Central memory CD8-positive, alpha-beta T cell (primary cell): Measurements from ENCODE around the gene MYH11.
"Not testable (repeated sequence)": the region's sequence is repeated elsewhere in the genome, so short reads cannot be mapped to it uniquely, and the experiment has no call there.

Source experiments
- ATAC-seq: fragments of 150-1000 bp; cut with Tn5 transposase; replicated peaks from 2 replicates; pipeline ENCODE4 v1.10.0; 2022; ENCODE audit warnings: mild to moderate bottlenecking, moderate FRiP score, moderate number of reproducible peaks; ENCODE audit not compliant: poor library complexity, severe bottlenecking; ENCODE audit errors: extremely low read depth
- DNase-seq, 2 donors: peaks; one replicate each; pipeline ENCODE4 v3.0.0; 2021; ENCODE audit warnings: low spot score in 2 of 2
- H3K27ac Mint-ChIP-seq: one replicate; pipeline ENCODE4 v1.8.0; 2022; ENCODE audit warnings: low read depth, mild to moderate bottlenecking, moderate library complexity, mixed read lengths
- H3K27me3 Mint-ChIP-seq: one replicate; pipeline ENCODE4 v1.8.0; 2022; ENCODE audit warnings: mixed read lengths
- H3K36me3 Mint-ChIP-seq: one replicate; pipeline ENCODE4 v1.8.0; 2022; ENCODE audit warnings: mild to moderate bottlenecking, moderate library complexity, mixed read lengths; ENCODE audit not compliant: insufficient read depth
- H3K4me1 Mint-ChIP-seq: one replicate; pipeline ENCODE4 v1.8.0; 2022; ENCODE audit warnings: mixed read lengths
- H3K4me3 Mint-ChIP-seq: one replicate; pipeline ENCODE4 v1.8.0; 2022; ENCODE audit warnings: mild to moderate bottlenecking, moderate library complexity, mixed read lengths
- H3K9me3 Mint-ChIP-seq: one replicate; pipeline ENCODE4 v1.8.0; 2022; ENCODE audit warnings: mixed read lengths

MYH11 gene

DNA sequence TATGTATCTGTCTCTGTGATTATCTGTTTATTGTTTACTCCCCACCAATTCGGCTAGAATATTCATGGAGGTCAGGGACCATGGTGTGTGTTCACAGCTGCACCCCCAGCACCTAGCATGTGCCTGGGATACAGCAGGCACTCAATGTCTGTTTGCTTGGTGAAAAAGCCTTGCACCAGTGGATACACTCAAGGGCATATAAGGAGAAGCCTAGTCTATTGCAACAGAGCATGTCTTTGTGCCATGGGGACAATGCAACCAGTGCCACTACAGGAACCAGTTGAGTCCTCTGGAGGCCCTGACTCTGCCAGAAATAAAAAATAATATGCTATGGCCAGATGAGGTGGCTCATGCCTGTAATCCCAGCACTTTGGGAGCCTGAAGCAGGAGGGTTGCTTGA is 113.2 kb downstream of the MYH11 start:
- Mint-ChIP-seq H3K9me3 (peaks cover 10% of the 10 kb centered on the region), H3K4me3 (no peak overlapping the region), H3K27me3 (no peaks in the 10 kb centered on the region), H3K27ac (no peak overlapping the region), H3K4me1 (no peaks in the 10 kb centered on the region), H3K36me3 (peaks cover 18% of the 10 kb centered on the region)
- DNase-seq (no peak), ATAC-seq (no peak)

DNA sequence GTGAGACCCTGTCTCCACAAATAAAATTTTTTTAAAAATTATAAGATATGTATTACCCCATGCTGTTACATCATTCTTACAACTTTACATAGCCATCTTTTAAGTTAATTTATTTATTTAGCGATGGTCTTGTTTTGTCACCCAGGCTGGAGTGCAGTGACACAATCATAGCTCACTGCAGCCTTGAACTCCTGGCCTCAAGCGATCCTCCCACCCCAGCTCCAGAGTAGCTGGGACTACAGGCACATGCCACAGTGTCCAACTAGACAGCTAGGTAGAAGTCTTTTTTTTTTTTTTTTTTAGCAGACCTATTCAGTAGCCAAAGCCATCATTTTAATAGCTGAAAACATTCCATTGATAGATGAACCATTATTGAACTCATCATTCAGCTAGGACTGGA is 114.1 kb downstream of the MYH11 start:
- H3K36me3 Mint-ChIP-seq, result peaks cover 18% of the 10 kb centered on the region
- H3K4me3 Mint-ChIP-seq, result no peak overlapping the region
- H3K4me1 Mint-ChIP-seq, result no peaks in the 10 kb centered on the region
- ATAC-seq (no peak), DNase-seq (no peak)
- H3K27ac Mint-ChIP-seq, result no peak overlapping the region
- H3K27me3 Mint-ChIP-seq, result no peaks in the 10 kb centered on the region
- peaks cover 10% of the 10 kb centered on the region for H3K9me3 Mint-ChIP-seq

DNA sequence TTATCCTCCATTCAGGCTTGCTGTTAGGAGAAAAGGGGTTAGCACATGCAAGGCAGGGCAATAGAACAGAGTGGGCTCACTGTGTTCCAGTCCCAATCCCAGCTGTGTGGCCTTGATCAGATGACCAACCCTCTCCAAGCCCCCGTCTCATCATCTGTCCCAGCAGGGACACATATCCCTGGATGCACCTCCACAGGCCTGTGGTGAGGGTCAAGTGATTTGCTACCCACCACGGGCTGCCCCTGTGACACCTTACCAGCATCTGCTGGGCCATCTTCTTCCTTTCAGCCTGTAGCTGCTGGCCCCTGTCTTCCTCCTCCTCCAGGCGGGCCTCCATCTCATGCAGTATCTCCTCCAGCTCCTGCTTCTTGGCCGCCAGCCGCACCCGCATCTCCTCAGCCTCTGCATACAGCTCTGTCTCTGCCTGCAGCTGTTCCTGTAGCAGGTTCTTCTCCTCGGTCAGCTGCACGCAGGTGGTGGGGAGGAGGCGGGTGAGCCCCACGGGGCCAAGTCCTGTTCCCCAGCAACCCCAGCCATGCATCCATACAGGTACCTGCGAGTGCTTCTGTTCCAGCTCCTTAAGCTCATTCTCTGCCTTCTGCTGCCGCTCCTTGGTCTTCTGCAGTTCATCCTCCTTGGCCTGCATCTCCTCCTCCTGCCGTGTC is 115.5 kb downstream of the MYH11 start:
- no peak for ATAC-seq
- Mint-ChIP-seq H3K9me3 (peaks cover 10% of the 10 kb centered on the region), H3K4me3 (no peak overlapping the region), H3K27me3 (no peaks in the 10 kb centered on the region), H3K4me1 (no peaks in the 10 kb centered on the region), H3K27ac (no peak overlapping the region), H3K36me3 (peaks cover 18% of the 10 kb centered on the region)
- no peak for DNase-seq

DNA sequence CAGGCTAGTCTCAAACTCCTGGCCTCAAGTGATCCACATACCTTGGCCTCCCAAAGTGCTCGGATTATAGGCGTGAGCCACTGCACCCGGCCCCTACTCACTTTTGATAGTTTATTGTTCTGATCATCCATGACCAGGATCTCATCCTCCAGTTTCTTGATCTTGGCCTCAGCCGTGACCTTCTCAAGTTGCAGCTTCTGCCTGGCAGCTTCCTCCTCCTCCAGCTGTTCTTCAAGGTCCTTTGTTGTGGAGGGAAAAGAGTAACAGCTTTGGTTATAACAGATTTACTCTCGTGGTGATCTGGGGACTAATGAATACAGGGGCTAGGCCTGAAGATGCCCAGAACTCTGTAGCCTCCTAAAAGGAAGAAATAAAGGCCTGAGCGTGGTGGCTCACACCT is 116.9 kb downstream of the MYH11 start:
- no peak overlapping the region for H3K27ac Mint-ChIP-seq
- H3K4me1 Mint-ChIP-seq, result no peaks in the 10 kb centered on the region
- peaks cover 17% of the 10 kb centered on the region for H3K36me3 Mint-ChIP-seq
- no peak overlapping the region for H3K4me3 Mint-ChIP-seq
- peaks cover 10% of the 10 kb centered on the region for H3K9me3 Mint-ChIP-seq
- no peaks in the 10 kb centered on the region for H3K27me3 Mint-ChIP-seq
- no peak for ATAC-seq
- no peak for DNase-seq

DNA sequence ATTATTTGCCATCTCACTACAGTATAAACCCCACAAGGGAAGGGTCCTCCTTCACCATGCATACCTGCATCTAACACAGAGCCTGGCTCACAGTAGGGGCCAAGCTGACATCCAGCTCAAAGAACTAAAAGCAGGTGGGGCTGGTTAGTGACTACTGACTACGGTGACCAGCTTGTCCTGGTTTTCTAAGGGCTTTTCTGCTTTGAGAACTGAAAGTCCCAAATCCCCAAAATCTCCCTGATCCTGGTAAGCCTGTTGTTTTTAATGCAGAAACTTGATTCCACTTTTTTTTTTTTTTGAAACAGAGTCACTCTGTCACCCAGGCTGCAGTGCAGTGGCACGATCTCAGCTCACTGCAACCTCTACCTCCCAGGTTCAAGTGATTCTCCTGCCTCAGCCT is 117.4 kb downstream of the MYH11 start:
- Mint-ChIP-seq H3K36me3 (peaks cover 20% of the 10 kb centered on the region), H3K9me3 (peaks cover 10% of the 10 kb centered on the region), H3K4me1 (no peaks in the 10 kb centered on the region), H3K4me3 (no peak overlapping the region), H3K27ac (no peak overlapping the region), H3K27me3 (no peaks in the 10 kb centered on the region)
- ATAC-seq (no peak), DNase-seq (no peak)

DNA sequence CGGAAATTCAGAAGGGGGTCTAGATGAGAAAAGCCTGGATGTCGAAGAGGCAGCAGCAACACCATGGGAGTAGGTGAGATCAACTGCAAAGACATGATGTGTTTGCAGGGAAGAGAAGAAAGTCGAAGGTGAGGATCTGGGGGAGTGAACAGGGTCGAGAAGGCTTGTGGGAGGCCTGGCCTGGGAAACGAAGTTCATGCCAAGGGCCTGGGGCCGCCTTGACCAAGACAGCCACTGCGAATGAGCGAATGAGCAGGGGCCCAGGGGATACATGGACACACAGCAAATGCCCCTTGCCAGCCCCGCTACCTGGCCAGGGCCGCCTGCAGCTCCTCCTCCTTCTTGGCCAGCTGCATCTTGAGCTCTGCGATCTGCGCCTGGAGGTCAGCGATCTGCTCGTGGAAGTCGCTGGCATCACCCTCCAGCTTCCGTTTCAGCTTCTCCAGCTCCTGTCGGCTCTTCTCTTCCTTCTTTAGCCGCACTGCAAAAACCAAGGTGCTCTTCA is 119.6 kb downstream of the MYH11 start:
- Mint-ChIP-seq H3K27ac (no peak overlapping the region), H3K9me3 (peaks cover 10% of the 10 kb centered on the region)

DNA sequence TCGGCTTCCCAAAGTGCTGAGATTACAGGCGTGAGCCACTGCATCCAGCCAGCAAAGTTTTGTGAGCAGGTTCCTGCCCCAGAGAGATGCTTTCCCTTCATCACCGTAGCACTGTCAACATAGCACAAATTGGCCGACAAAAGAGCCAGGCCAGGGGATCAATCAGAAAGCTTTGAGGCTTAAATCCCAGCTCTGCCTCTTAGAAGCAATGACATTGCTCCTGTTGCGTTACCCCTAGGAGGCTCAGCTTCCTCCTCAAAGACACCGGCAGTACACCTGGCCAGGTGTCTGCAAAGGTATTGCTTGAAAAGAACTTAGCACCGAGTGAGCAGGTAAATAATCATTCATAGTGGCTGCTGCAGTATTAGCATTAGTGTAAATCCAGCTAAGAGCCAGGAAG is 120.3 kb downstream of the MYH11 start:
- DNase-seq, result no peak
- Mint-ChIP-seq H3K27me3 (no peaks in the 10 kb centered on the region), H3K9me3 (peaks cover 6% of the 10 kb centered on the region), H3K27ac (no peak overlapping the region), H3K4me1 (no peaks in the 10 kb centered on the region), H3K36me3 (peaks cover 24% of the 10 kb centered on the region), H3K4me3 (no peak overlapping the region)
- no peak for ATAC-seq

More for the DNA sequence above, 119.6 kb downstream of the MYH11 start:
- Mint-ChIP-seq H3K36me3 (peaks cover 25% of the 10 kb centered on the region), H3K4me3 (no peak overlapping the region), H3K27me3 (no peaks in the 10 kb centered on the region), H3K4me1 (no peaks in the 10 kb centered on the region)
- DNase-seq (no peak), ATAC-seq (no peak)

DNA sequence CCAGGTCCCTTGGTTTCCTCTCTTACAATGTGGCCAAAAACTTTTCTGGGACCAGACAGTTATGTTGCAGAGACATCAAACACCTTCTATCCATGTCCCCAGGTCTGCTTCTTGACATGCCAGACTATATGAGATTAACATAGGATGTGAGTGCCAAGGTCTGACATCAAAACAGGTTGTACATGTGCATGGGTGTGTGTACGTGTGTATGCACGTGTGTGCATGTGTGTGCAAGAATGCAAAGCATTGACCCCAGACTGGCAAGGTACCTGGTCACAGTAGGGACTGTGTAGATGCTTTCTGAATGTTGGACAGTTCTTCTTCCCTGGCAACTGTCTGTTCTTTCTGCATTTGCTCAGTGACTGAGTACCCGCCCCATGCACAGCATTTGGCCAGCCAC is 121.2 kb downstream of the MYH11 start:
- Mint-ChIP-seq H3K27me3 (no peaks in the 10 kb centered on the region), H3K4me3 (no peak overlapping the region), H3K27ac (no peak overlapping the region), H3K36me3 (peaks cover 22% of the 10 kb centered on the region), H3K9me3 (no peaks in the 10 kb centered on the region), H3K4me1 (no peaks in the 10 kb centered on the region)
- DNase-seq (no peak), ATAC-seq (no peak)

DNA sequence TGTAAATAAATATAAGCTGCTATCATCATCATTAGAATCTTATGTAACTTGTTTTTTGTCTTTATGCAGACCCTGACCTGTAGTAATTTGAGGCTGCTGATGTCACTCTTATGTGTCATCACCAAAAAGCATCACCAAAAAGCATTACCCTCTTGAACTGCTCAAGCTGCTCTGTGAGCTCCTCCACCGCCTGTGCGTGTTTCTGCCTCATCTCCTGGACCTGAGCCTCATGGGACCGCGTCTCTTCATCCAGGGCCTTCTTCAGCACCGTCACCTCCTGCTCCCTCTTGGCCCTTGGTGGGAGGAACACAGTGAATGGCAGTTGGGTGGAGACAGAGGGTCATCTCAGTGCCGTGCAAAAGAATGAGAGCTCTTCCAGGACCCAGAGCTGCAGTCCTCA is 124.4 kb downstream of the MYH11 start:
- peaks cover 17% of the 10 kb centered on the region for H3K36me3 Mint-ChIP-seq
- H3K27me3 Mint-ChIP-seq, result no peaks in the 10 kb centered on the region
- H3K4me3 Mint-ChIP-seq, result no peak overlapping the region
- no peak for ATAC-seq
- H3K9me3 Mint-ChIP-seq, result no peaks in the 10 kb centered on the region
- H3K27ac Mint-ChIP-seq, result no peak overlapping the region
- H3K4me1 Mint-ChIP-seq, result no peaks in the 10 kb centered on the region
- DNase-seq, result no peak

DNA sequence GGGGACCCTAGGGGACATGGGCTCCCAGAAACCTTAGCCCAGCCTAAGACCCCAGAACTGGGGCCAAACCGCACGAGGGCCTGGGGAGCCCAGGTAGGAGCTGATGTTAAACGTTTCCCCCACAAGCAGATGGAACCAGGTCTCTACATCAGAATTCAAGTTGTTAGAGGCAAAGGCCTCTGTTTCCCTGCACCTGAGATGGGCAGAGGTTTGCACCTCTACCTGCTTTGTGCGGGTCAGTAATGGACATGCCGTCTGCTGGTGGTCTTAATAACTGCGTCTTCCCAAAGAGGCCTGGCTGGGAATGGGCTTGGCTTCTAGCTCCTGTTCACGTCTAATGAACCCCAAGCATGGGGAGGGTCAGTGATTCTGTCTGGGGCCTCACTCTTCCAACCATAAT is 127.7 kb downstream of the MYH11 start:
- H3K27ac Mint-ChIP-seq, result no peak overlapping the region
- no peaks in the 10 kb centered on the region for H3K4me1 Mint-ChIP-seq
- H3K4me3 Mint-ChIP-seq, result no peak overlapping the region
- DNase-seq, result no peak
- H3K27me3 Mint-ChIP-seq, result no peaks in the 10 kb centered on the region
- H3K9me3 Mint-ChIP-seq, result no peaks in the 10 kb centered on the region
- no peak for ATAC-seq
- peaks cover 31% of the 10 kb centered on the region for H3K36me3 Mint-ChIP-seq

DNA sequence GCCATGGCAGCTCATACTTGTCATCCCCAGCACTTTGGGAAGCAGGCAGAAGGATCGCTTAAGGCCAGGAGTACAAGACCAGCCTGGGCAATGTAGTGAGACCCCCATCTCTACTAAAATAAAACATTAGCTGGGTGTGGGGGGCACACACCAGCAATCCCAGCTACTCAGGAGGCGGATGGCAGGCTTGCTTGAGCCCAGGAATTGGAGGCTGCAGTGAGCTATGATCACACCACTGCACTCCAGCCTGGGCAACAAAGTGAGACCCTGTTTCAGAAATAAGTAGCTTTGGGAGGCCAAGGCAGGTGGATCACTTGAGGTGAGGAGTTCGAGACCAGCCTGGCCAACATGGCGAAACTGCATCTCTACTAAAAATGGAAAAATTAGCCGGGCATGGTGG is 129.1 kb downstream of the MYH11 start:
- ATAC-seq, H3K9me3 Mint-ChIP-seq, DNase-seq, H3K4me1 Mint-ChIP-seq, H3K4me3 Mint-ChIP-seq, H3K27ac Mint-ChIP-seq, H3K27me3 Mint-ChIP-seq: not testable (repeated sequence)
- H3K36me3 Mint-ChIP-seq, result peaks cover 27% of the 10 kb centered on the region

DNA sequence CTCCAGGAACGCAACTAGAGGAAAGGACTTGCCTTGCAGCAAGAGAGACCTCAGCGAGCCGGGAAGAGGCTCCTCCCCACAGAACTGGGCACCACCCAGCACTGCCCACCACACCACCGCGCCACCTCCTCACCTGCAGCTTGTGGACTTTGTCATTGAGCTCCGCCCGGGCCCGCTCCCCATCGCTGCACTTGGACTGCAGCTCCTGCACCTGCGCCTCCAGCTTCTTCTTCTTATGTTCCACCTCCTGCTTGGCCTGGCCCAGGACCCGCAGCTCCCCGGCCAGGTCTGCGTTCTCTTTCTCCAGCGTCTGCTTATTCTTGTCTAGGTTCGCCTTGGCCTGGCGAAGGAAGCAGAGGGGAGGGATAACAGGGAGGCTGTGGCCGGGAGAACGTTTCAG is 130.1 kb downstream of the MYH11 start:
- peak overlapping the region; percentile 74 for H3K27ac Mint-ChIP-seq
- no peak overlapping the region for H3K4me3 Mint-ChIP-seq
- H3K9me3 Mint-ChIP-seq, result no peaks in the 10 kb centered on the region
- ATAC-seq (no peak), DNase-seq (no peak)
- H3K36me3 Mint-ChIP-seq, result peaks cover 28% of the 10 kb centered on the region
- H3K27me3 Mint-ChIP-seq, result no peaks in the 10 kb centered on the region
- no peaks in the 10 kb centered on the region for H3K4me1 Mint-ChIP-seq

DNA sequence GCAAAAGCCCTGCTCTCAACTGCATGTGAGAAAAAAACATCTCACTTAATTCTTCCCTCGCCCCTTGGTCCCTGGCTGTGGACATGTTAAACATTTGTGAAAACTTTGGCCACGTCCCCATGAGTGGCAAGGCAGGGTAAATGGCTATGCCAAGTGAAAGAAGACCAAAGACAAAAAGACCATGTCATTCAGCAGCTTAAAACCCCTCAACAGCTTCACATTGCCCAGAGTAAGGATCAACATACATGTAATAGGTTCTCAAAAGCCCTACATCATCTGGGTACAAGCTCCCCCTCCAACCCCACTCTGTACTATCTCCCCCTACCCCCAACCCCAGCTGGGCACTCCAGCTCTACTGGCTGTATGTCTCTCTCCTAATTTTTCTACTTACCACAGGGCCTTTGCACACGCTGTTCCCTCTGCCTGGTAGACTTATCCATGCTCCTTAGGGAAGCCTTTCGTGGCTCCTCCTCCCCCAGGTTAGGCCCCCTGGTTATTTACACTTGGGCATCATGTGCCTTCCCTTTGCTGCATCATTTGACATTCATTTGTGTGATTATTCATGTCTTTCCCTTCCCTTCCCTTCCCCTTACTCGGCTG is 131.1 kb downstream of the MYH11 start:
- DNase-seq (no peak), ATAC-seq (no peak)
- H3K27ac Mint-ChIP-seq, result no peak overlapping the region
- H3K9me3 Mint-ChIP-seq, result no peaks in the 10 kb centered on the region
- no peak overlapping the region for H3K4me3 Mint-ChIP-seq
- H3K4me1 Mint-ChIP-seq, result peaks cover 7% of the 10 kb centered on the region
- H3K36me3 Mint-ChIP-seq, result peaks cover 30% of the 10 kb centered on the region
- H3K27me3 Mint-ChIP-seq, result no peaks in the 10 kb centered on the region
